NB4 (cell line): ENCODE measurements around the gene ZNF439.

Experiments used
- MYC ChIP-seq: IDR thresholded peaks from 2 replicates; pipeline ENCODE4 v1.6.1; 2011; ENCODE audit warnings: low read depth, low read length
- POLR2A ChIP-seq: IDR thresholded peaks from 2 replicates; pipeline ENCODE4 v1.6.1; 2011; ENCODE audit warnings: mild to moderate bottlenecking; ENCODE audit not compliant: insufficient read length; ENCODE audit errors: extremely low read depth
- TF ChIP-seq, protein P1 (sequence below): IDR thresholded peaks from one replicate; pipeline ENCODE4 v1.5.1; 2012; ENCODE audit warnings: low read depth, low read length
- TF ChIP-seq, protein P2 (sequence below): IDR thresholded peaks from 2 replicates; pipeline ENCODE4 v1.6.1; 2011; ENCODE audit warnings: low read depth, low read length

DNA sequence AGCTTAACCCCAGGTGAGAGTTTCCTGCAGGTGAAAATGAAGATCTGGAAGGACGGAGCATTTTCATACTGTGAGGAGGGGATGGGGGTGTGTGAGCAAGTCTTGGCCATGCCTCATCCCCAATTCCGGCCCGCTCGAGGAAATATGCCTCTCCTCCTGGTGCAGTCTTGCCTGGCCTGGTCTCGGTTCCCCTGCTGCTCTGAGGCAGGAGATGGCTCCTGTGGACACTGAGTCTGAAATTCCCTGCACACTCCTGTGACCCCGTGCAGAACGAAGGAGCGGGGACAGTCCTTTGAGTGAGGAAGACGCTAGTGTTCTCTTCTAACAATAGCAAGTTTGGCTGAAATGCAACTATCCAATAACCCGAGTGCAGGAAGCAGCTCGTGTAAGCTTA lies 329 bp upstream of the ZNF439 start:
- TF ChIP-seq, protein P1, sequence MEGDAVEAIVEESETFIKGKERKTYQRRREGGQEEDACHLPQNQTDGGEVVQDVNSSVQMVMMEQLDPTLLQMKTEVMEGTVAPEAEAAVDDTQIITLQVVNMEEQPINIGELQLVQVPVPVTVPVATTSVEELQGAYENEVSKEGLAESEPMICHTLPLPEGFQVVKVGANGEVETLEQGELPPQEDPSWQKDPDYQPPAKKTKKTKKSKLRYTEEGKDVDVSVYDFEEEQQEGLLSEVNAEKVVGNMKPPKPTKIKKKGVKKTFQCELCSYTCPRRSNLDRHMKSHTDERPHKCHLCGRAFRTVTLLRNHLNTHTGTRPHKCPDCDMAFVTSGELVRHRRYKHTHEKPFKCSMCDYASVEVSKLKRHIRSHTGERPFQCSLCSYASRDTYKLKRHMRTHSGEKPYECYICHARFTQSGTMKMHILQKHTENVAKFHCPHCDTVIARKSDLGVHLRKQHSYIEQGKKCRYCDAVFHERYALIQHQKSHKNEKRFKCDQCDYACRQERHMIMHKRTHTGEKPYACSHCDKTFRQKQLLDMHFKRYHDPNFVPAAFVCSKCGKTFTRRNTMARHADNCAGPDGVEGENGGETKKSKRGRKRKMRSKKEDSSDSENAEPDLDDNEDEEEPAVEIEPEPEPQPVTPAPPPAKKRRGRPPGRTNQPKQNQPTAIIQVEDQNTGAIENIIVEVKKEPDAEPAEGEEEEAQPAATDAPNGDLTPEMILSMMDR: no peak
- TF ChIP-seq, protein P2, sequence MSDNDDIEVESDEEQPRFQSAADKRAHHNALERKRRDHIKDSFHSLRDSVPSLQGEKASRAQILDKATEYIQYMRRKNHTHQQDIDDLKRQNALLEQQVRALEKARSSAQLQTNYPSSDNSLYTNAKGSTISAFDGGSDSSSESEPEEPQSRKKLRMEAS: no peak
- TF ChIP-seq POLR2A: no peak
- peak; percentile 45; the same call in 1 of the 2 replicates for TF ChIP-seq MYC
